Upper lobe of left lung (tissue), 6 donors: ENCODE data around the gene MRPL2. TPM values are rescaled to one million over a fixed set of nuclear protein-coding genes. Genes with fewer than 3 reads are reported as not detected.
A peak's percentile ranks its signal among the peaks of the same experiment; 100 is the strongest.

Experiments used
- ATAC-seq, 2 donors: fragments of 200-7000 bp; cut with Tn5 transposase; one replicate each; pipeline ENCODE4 v1.9.1; 2022; ENCODE audit warnings: mild to moderate bottlenecking in 2 of 2, moderate library complexity in 2 of 2; ENCODE audit not compliant: low FRiP score in 2 of 2
- DNase-seq, 2 donors: peaks; one replicate each; pipeline ENCODE4 v3.0.0-alpha.2; 2019 to 2020
- H3K27ac ChIP-seq, 4 donors: fragments of 200-600 bp; sonication (generic); one replicate each; pipeline ENCODE4 v1.5.1; 2016 to 2019
- H3K27me3 ChIP-seq, 4 donors: fragments of 200-600 bp; sonication (generic); one replicate each; pipeline ENCODE4 v1.5.1; 2017 to 2019
- H3K36me3 ChIP-seq, 4 donors: fragments of 200-600 bp; sonication (generic); one replicate each; pipeline ENCODE4 v1.5.1; 2016 to 2019
- H3K4me1 ChIP-seq, 4 donors: fragments of 200-600 bp; sonication (generic); one replicate each; pipeline ENCODE4 v1.5.1; 2018 to 2019
- H3K4me3 ChIP-seq, 4 donors: fragments of 200-600 bp; sonication (generic); one replicate each; pipeline ENCODE4 v1.5.1; 2017 to 2019; ENCODE audit warnings: mild to moderate bottlenecking in 2 of 4, moderate library complexity in 1 of 4
- H3K9me3 ChIP-seq, 4 donors: fragments of 200-600 bp; sonication (generic); one replicate each; pipeline ENCODE4 v1.5.1; 2018 to 2019
- EP300 ChIP-seq, 4 donors: sonication (generic); formaldehyde crosslinking; IDR thresholded peaks; one replicate each; pipeline ENCODE4 v1.5.1; 2017; ENCODE audit warnings: antibody characterized with exemption in 4 of 4, control low read depth in 2 of 4
- POLR2A ChIP-seq, 4 donors: fragments of 450-650 bp; IDR thresholded peaks; one replicate each; pipeline ENCODE4 v1.5.1; 2016 to 2017; ENCODE audit warnings: antibody characterized with exemption in 4 of 4, mild to moderate bottlenecking in 2 of 4
- POLR2AphosphoS5 ChIP-seq, 2 donors: sonication (generic); formaldehyde crosslinking; IDR thresholded peaks; one replicate each; pipeline ENCODE4 v1.5.1; 2017; ENCODE audit warnings: antibody characterized with exemption in 2 of 2
- WGBS, 2 donors: methylation state at CpG; one replicate each; pipeline ENCODE4 v1.1.5; 2017 to 2018; 5-methylcytosine and 5-hydroxymethylcytosine counted together
- total RNA-seq, 6 donors: library from RNA; depleted of rRNA in 4 of 6; stranded (reverse); fragments of >200 nt in 4 of 6; gene quantifications; one replicate each; pipeline versions ENCODE4 v1.1.0 to v1.2.1, GENCODE V29; 2016 to 2021
- TF ChIP-seq, protein P1 (sequence below), 6 experiments: fragments of 450-650 bp in 4 of 6; fragments of 200-600 bp in 2 of 6; sonication (generic) in 2 of 6; IDR thresholded peaks; one replicate each; pipeline ENCODE4 v1.5.1; 2016 to 2019; ENCODE audit warnings: antibody characterized with exemption in 6 of 6
- donor health status: DM: no; HTN: no; CAD: no; lungs with moderate emphysema.
- donor health status: DM: no; HTN: yes; CAD: no; lungs with severe emphysema.

Gene MRPL2
- total RNA-seq, 6 donors from 2014 or later: 17.2 to 58.2 (median 30.7) TPM

DNA sequence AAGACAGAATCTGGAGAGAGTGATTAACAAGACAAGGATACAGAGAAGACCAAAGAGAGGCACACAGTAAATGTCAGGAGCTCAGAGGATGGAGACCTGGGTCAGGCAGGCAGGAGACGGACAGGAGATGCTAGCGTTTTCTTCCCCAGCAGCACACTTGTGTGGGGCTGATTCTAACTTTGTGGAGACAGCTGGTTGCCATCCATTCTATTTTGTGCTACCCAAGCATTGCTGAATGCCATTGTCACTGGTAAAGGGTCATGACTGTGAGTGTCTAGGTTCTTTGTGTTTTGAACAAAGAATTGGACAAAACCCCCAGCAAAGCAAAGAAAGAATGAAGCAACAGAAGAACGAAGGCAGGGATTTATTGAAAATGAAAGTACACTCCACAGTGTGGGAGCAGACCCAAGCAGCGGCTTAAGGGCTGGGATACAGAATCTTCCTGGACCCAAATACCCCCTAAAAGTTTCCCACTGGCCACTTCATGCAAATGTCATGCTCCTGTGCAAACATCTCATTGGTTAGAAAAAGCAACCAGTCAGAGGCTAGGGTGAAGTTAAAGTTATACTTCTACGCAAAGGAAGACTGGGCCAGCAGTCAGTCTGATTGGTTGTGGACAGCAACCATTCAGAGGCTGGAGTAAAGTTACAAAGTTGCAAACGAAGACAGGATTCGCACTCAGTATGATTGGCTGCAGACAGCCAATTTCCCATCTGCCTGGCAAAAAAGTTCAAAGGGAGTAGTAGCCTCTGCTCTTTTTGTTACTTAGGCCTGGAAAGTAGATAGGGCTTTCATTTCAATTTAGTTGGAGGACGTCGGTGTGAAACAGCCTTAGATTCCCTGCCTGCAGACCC is 34.4 kb upstream of the MRPL2 start:
- 54 to 56% methylated on average over 9 of the region's 9 CpGs for WGBS, 2 donors
- Histone ChIP-seq H3K4me3 (peak overlapping the region in 3 of 4 donors; percentile 17 to 43 (median 42)), H3K27ac (peak overlapping the region; percentile 48 to 72 (median 62)), H3K27me3 (no peaks in the 10 kb centered on the region), H3K9me3 (no peaks in the 10 kb centered on the region), H3K4me1 (peaks cover 21 to 67% (median 45%) of the 10 kb centered on the region in 4 donors), H3K36me3 (no peaks in the 10 kb centered on the region)
- ATAC-seq (peak in 1 of 2 donors; percentile 86), DNase-seq (peak in 1 of 2 donors; percentile 59)
- no peak for TF ChIP-seq POLR2A (IDR thresholded peaks at IDR 0.05)
- no peak for TF ChIP-seq POLR2AphosphoS5 (IDR thresholded peaks at IDR 0.05)
- no peak for TF ChIP-seq EP300 (IDR thresholded peaks at IDR 0.05)
- TF ChIP-seq, protein P1, sequence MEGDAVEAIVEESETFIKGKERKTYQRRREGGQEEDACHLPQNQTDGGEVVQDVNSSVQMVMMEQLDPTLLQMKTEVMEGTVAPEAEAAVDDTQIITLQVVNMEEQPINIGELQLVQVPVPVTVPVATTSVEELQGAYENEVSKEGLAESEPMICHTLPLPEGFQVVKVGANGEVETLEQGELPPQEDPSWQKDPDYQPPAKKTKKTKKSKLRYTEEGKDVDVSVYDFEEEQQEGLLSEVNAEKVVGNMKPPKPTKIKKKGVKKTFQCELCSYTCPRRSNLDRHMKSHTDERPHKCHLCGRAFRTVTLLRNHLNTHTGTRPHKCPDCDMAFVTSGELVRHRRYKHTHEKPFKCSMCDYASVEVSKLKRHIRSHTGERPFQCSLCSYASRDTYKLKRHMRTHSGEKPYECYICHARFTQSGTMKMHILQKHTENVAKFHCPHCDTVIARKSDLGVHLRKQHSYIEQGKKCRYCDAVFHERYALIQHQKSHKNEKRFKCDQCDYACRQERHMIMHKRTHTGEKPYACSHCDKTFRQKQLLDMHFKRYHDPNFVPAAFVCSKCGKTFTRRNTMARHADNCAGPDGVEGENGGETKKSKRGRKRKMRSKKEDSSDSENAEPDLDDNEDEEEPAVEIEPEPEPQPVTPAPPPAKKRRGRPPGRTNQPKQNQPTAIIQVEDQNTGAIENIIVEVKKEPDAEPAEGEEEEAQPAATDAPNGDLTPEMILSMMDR (IDR thresholded peaks at IDR 0.05): no peak

GRCh38 chr6:43092635-43093034 is 33.4 kb upstream of the MRPL2 start:
- H3K4me1 ChIP-seq: peaks cover 21 to 77% (median 46%) of the 10 kb centered on the region in 4 donors
- H3K9me3 ChIP-seq: no peaks in the 10 kb centered on the region
- TF ChIP-seq, protein P1 (IDR thresholded peaks at IDR 0.05): no peak
- DNase-seq: no peak
- H3K27me3 ChIP-seq: no peaks in the 10 kb centered on the region
- no peaks in the 10 kb centered on the region for H3K36me3 ChIP-seq
- H3K27ac ChIP-seq: peak overlapping the region in 1 of 4 donors; percentile 85
- H3K4me3 ChIP-seq: no peak overlapping the region
- no peak for ATAC-seq

DNA sequence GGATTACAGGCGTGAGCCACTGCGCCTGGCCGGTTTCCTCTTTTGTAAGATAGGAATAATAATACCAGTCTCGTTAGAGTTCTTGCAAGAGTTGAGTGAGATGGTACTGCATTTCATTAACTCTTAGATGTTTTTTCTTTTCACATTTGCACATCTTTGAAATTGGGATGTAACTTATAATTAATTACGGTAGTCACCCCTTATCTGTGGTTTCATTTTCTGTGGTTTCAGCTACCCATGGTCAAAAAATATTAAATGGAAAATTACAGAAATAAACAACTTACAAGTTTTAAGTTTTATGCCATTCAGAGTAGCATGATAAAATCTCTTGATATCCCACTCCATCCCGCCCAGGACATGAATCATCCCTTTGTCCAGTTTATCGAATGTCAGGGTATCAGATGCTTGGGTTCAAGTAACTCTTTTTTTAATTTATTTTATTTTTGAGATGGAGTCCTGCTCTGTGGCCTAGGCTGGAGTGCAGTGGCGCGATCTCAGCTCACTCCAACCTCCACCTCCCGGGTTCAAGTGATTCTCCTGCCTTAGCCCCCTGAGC is 32.3 kb upstream of the MRPL2 start:
- Histone ChIP-seq H3K27ac (peak overlapping the region; percentile 74 to 85 (median 76)), H3K27me3 (no peaks in the 10 kb centered on the region), H3K9me3 (no peaks in the 10 kb centered on the region), H3K4me1 (peaks cover 19 to 75% (median 37%) of the 10 kb centered on the region in 4 donors), H3K36me3 (no peaks in the 10 kb centered on the region), H3K4me3 (no peak overlapping the region)
- 76 to 85% methylated on average over 10 of the region's 10 CpGs for WGBS, 2 donors
- DNase-seq (no peak), ATAC-seq (no peak)
- TF ChIP-seq, protein P1 (IDR thresholded peaks at IDR 0.05): no peak
- TF ChIP-seq EP300 (IDR thresholded peaks at IDR 0.05) (no peak), POLR2AphosphoS5 (IDR thresholded peaks at IDR 0.05) (no peak), POLR2A (IDR thresholded peaks at IDR 0.05) (no peak)

- Histone ChIP-seq H3K4me1 (peaks cover 15 to 73% (median 33%) of the 10 kb centered on the region in 4 donors), H3K27ac (peak overlapping the region; percentile 74 to 85 (median 76)), H3K9me3 (no peaks in the 10 kb centered on the region), H3K4me3 (no peak overlapping the region), H3K27me3 (no peaks in the 10 kb centered on the region), H3K36me3 (no peaks in the 10 kb centered on the region)
- no peak for DNase-seq
- ATAC-seq: no peak
- TF ChIP-seq POLR2A (IDR thresholded peaks at IDR 0.05) (no peak), POLR2AphosphoS5 (IDR thresholded peaks at IDR 0.05) (no peak), EP300 (IDR thresholded peaks at IDR 0.05) (no peak)
- TF ChIP-seq, protein P1 (IDR thresholded peaks at IDR 0.05): no peak
- 59 to 62% methylated on average over 5 of the region's 5 CpGs for WGBS, 2 donors
Observed at GRCh38 chr6:43091020-43091419, 31.8 kb upstream of the MRPL2 start.
